CD4-positive, alpha-beta T cell treated with Interferon alpha-2 for 1 hour (primary cell): ENCODE measurements around the gene HLA-DRB1.
A peak's percentile ranks its signal among the peaks of the same experiment; 100 is the strongest.
"Not testable (repeated sequence)": the region's sequence is repeated elsewhere in the genome, so short reads cannot be mapped to it uniquely, and the experiment has no call there.

Experiments
- DNase-seq, 2 donors: peaks; one replicate each; pipeline ENCODE4 v3.0.0-alpha.2; 2020 to 2022

The HLA-DRB1 gene

GRCh38 chr6:32608362-32608761 is 18.7 kb upstream of the HLA-DRB1 start:
- no peak for DNase-seq

GRCh38 chr6:32607988-32608298 is 18.3 kb upstream of the HLA-DRB1 start:
- DNase-seq = no peak

GRCh38 chr6:32607263-32607987 is 17.8 kb upstream of the HLA-DRB1 start:
- no peak for DNase-seq

- peak; percentile 15 to 44 for DNase-seq
Measured at GRCh38 chr6:32604434-32604877, 14.8 kb upstream of the HLA-DRB1 start.

- no peak for DNase-seq
Measured at GRCh38 chr6:32603888-32604287, 14.2 kb upstream of the HLA-DRB1 start.

GRCh38 chr6:32603222-32603621 is 13.6 kb upstream of the HLA-DRB1 start:
- DNase-seq = no peak

- DNase-seq = no peak
Measured at GRCh38 chr6:32602383-32602782, 12.7 kb upstream of the HLA-DRB1 start.

GRCh38 chr6:32597024-32597423 is 7.4 kb upstream of the HLA-DRB1 start:
- DNase-seq = no peak

GRCh38 chr6:32590713-32591112 is 1.1 kb upstream of the HLA-DRB1 start:
- not testable (repeated sequence) for DNase-seq

GRCh38 chr6:32588156-32588555 is 1.5 kb downstream of the HLA-DRB1 start:
- no peak for DNase-seq

- DNase-seq = no peak
Measured at GRCh38 chr6:32583527-32583898, 6.1 kb downstream of the HLA-DRB1 start.

GRCh38 chr6:32581315-32582095 is 8.1 kb downstream of the HLA-DRB1 start:
- no peak for DNase-seq

GRCh38 chr6:32580593-32580992 is 9.1 kb downstream of the HLA-DRB1 start:
- DNase-seq = no peak

- no peak for DNase-seq
Measured at GRCh38 chr6:32578962-32579361, 10.7 kb downstream of the HLA-DRB1 start.

GRCh38 chr6:32577493-32577892 is 12.2 kb downstream of the HLA-DRB1 start:
- DNase-seq = not testable (repeated sequence)

- DNase-seq = no peak
Measured at GRCh38 chr6:32576250-32576649, 13.4 kb downstream of the HLA-DRB1 start.

- DNase-seq = no peak
Measured at GRCh38 chr6:32570363-32570905, 19.2 kb downstream of the HLA-DRB1 start.

GRCh38 chr6:32568561-32568960 is 21.1 kb downstream of the HLA-DRB1 start:
- DNase-seq = peak in 1 of 2 donors; percentile 10

- no peak for DNase-seq
Measured at GRCh38 chr6:32566957-32567356, 22.7 kb downstream of the HLA-DRB1 start.

- no peak for DNase-seq
Measured at GRCh38 chr6:32565511-32565910, 24.1 kb downstream of the HLA-DRB1 start.

- no peak for DNase-seq
Measured at GRCh38 chr6:32562940-32563339, 26.7 kb downstream of the HLA-DRB1 start.

GRCh38 chr6:32559747-32560146 is 29.9 kb downstream of the HLA-DRB1 start:
- no peak for DNase-seq

- no peak for DNase-seq
Measured at GRCh38 chr6:32558426-32559057, 31.1 kb downstream of the HLA-DRB1 start.
